ENCODE results near the gene ATP2A1. TPM values are rescaled to one million over a fixed set of nuclear protein-coding genes. Genes with fewer than 3 reads are reported as not detected.
"Not testable (repeated sequence)": the region's sequence is repeated elsewhere in the genome, so short reads cannot be mapped to it uniquely, and the experiment has no call there.

The ATP2A1 gene
- total RNA-seq, 2 donors from 2014 or later: not detected

DNA sequence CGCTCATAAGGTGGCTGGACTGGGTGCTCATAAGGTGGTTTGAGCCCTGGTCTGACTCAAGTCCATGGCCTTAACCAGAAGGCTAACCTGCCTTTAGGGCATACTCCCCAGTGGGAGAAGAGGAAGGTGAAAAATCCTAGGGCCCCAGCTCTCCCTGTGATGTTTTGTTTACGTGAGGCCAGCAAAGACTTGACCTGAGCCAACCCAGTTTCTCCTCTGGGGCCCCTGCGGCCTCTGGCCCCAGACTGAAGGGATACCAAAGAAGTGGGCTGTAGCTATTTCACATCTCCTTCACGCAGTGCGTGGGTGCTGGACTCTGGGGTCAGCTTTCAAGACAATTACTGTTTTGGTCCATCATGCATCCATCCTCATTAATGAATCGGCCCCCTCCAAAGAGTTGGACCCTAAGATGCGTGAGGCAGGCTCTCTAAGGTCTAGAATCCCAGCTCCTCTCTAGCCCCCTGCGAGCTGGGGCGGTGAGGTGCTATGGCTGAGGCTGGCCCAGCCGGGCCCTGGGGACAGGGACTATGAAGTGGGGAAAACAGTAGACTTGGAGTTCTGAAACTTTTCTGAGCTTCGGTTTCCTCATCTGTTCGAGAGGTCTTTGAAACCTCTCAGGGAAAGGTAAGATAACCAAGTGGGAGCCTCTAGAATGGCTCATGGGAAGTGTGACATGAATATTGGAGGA lies 13.1 kb upstream of the ATP2A1 start:
- intact Hi-C loops (cut with DNase I): no loop called here
- Histone ChIP-seq H3K9me3 (no peaks in the 10 kb centered on the region), H3K36me3 (replicated peaks in 1 of 2; ENCODE audit: insufficient read depth in 1 of 2, low read depth in 2 of 2) (peaks cover 15 to 19% of the 10 kb centered on the region in 2 donors), H3K27ac (peak overlapping the region in 1 of 4 donors; percentile 93), H3K4me3 (no peak overlapping the region), H3K27me3 (no peaks in the 10 kb centered on the region), H3K4me1 (peaks cover 22% of the 10 kb centered on the region)
- ATAC-seq (no peak), DNase-seq (no peak)
- WGBS, 2 donors: 80 to 88% methylated on average over 12 of the region's 12 CpGs
- TF ChIP-seq POLR2A (IDR thresholded peaks at IDR 0.05): no peak
- TF ChIP-seq, protein P1, sequence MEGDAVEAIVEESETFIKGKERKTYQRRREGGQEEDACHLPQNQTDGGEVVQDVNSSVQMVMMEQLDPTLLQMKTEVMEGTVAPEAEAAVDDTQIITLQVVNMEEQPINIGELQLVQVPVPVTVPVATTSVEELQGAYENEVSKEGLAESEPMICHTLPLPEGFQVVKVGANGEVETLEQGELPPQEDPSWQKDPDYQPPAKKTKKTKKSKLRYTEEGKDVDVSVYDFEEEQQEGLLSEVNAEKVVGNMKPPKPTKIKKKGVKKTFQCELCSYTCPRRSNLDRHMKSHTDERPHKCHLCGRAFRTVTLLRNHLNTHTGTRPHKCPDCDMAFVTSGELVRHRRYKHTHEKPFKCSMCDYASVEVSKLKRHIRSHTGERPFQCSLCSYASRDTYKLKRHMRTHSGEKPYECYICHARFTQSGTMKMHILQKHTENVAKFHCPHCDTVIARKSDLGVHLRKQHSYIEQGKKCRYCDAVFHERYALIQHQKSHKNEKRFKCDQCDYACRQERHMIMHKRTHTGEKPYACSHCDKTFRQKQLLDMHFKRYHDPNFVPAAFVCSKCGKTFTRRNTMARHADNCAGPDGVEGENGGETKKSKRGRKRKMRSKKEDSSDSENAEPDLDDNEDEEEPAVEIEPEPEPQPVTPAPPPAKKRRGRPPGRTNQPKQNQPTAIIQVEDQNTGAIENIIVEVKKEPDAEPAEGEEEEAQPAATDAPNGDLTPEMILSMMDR (IDR thresholded peaks at IDR 0.05): no peak

DNA sequence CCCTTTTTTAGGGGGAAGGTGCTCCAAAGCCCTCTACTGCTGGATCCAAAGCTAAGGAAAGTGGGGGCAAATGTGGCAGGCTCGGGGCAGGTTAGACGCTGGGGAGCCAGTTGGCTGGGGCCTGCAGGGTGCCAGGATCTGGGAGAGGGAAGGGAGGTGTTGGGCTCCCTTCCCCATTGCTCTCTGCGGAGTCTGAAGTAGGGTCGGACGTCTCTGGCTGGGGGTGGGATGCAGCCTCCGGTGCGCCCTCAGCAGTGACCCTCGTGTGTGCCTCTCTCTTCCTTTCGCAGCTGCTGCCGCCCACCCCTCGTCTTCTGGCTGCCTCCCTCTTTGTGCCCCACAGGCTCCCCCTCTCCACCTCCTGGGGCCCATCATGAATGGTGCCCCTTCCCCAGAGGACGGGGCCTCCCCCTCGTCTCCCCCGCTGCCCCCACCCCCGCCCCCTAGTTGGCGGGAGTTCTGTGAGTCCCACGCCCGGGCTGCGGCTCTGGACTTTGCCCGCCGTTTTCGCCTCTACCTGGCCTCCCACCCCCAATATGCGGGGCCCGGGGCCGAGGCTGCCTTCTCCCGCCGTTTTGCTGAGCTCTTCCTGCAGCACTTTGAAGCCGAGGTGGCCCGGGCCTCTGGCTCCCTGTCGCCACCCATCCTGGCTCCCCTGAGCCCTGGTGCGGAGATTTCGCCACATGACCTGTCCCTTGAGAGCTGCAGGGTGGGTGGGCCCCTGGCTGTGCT lies 12.4 kb upstream of the ATP2A1 start:
- intact Hi-C loops (cut with DNase I): no loop called here
- no peaks in the 10 kb centered on the region for H3K9me3 ChIP-seq
- WGBS, 2 donors: 60 to 74% methylated on average over 27 to 32 of the region's 32 CpGs
- H3K27ac ChIP-seq: no peak overlapping the region
- TF ChIP-seq POLR2A (IDR thresholded peaks at IDR 0.05): no peak
- TF ChIP-seq, protein P1 (IDR thresholded peaks at IDR 0.05): no peak
- peaks cover 17 to 20% of the 10 kb centered on the region in 2 donors for H3K36me3 ChIP-seq (replicated peaks in 1 of 2; ENCODE audit: insufficient read depth in 1 of 2, low read depth in 2 of 2)
- H3K4me3 ChIP-seq: no peak overlapping the region
- peaks cover 22% of the 10 kb centered on the region for H3K4me1 ChIP-seq
- DNase-seq: no peak
- no peak for ATAC-seq
- H3K27me3 ChIP-seq: no peaks in the 10 kb centered on the region

DNA sequence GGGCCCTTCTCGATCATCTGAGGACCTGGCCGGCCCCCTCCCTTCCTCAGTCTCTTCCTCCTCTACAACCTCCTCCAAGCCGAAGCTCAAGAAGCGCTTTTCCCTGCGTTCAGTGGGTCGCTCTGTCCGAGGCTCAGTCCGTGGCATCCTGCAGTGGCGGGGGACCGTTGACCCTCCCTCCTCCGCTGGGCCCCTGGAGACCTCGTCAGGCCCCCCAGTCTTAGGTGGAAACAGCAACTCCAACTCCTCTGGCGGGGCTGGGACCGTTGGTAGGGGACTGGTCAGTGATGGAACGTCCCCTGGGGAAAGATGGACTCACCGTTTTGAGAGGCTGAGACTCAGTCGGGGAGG lies 11.9 kb upstream of the ATP2A1 start:
- Histone ChIP-seq H3K27ac (no peak overlapping the region), H3K27me3 (no peaks in the 10 kb centered on the region), H3K9me3 (no peaks in the 10 kb centered on the region), H3K4me3 (no peak overlapping the region), H3K4me1 (peaks cover 22% of the 10 kb centered on the region), H3K36me3 (replicated peaks in 1 of 2; ENCODE audit: insufficient read depth in 1 of 2, low read depth in 2 of 2) (peaks cover 17 to 20% of the 10 kb centered on the region in 2 donors)
- ATAC-seq (no peak), DNase-seq (no peak)
- TF ChIP-seq, protein P1 (IDR thresholded peaks at IDR 0.05): no peak
- no peak for TF ChIP-seq POLR2A (IDR thresholded peaks at IDR 0.05)
- intact Hi-C loops (cut with DNase I): no loop called here
- WGBS, 2 donors: 80 to 87% methylated on average over 15 of the region's 17 CpGs

DNA sequence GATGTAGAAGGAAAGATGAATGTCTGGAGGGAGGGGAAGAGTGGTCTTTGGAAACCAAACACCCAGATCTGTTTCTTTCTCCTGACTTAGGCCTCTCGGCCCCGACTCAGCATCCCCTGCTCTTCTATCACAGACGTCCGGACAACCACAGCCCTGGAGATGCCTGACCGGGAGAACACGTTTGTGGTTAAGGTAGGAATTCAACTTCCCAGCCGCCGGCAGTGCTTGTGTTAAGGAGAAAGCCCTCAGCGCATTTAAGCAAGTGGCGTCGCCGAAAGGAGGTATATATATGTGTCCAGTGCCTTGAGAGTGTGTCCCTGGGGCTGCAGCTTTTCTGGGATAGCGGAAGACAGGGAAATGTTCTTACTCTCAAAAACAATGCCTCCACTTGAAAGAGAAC lies 11.0 kb upstream of the ATP2A1 start:
- WGBS, 2 donors: 82 to 84% methylated on average over 13 of the region's 13 CpGs
- DNase-seq: no peak
- no peak for ATAC-seq
- peaks cover 17 to 20% of the 10 kb centered on the region in 2 donors for H3K36me3 ChIP-seq (replicated peaks in 1 of 2; ENCODE audit: insufficient read depth in 1 of 2, low read depth in 2 of 2)
- no peak overlapping the region for H3K4me3 ChIP-seq
- no peak overlapping the region for H3K27ac ChIP-seq
- TF ChIP-seq POLR2A (IDR thresholded peaks at IDR 0.05): no peak
- TF ChIP-seq, protein P1 (IDR thresholded peaks at IDR 0.05): no peak
- H3K4me1 ChIP-seq: peaks cover 22% of the 10 kb centered on the region
- no peaks in the 10 kb centered on the region for H3K9me3 ChIP-seq
- H3K27me3 ChIP-seq: no peaks in the 10 kb centered on the region
- intact Hi-C loops (cut with DNase I): no loop called here

DNA sequence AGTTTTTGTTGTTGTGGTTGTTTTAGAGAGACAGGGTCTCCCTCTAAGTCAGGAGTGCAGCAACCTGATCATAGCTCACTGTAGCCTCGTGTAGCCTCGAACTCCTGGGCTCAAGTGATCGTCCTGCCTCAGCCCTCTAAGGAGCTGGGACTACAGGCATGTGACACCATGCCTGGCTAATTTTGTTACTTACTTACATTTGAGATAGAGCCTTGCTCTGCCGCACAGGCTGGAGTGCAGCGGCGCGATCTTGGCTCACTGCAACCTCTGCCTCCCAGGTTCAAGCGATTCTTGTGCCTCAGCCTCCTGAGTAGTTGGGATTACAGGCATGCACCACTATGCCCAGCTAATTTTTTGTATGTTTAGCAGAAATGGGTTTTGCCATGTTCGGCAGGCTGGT lies 10.6 kb upstream of the ATP2A1 start:
- Histone ChIP-seq H3K36me3 (replicated peaks in 1 of 2; ENCODE audit: insufficient read depth in 1 of 2, low read depth in 2 of 2) (peaks cover 17 to 20% of the 10 kb centered on the region in 2 donors), H3K4me1 (peaks cover 20% of the 10 kb centered on the region)
- H3K9me3 ChIP-seq; DNase-seq; H3K27me3 ChIP-seq; H3K27ac ChIP-seq; ATAC-seq; intact Hi-C loops (cut with DNase I); H3K4me3 ChIP-seq: not testable (repeated sequence)
- WGBS, 2 donors: 89 to 100% methylated on average over 1 to 9 of the region's 9 CpGs
